H7 (cell line): ENCODE data around the gene SULT1C2. TPM values are rescaled to one million over a fixed set of nuclear protein-coding genes. Genes with fewer than 3 reads are reported as not detected.
A peak's percentile ranks its signal among the peaks of the same experiment; 100 is the strongest.

Experiments used
- DNase-seq: peaks from one replicate; pipeline ENCODE4 v3.0.0; 2012
- H3K27me3 ChIP-seq: 2 replicates; pipeline ENCODE4 v1.6.0; 2011; ENCODE audit warnings: mild to moderate bottlenecking, low read length; ENCODE audit not compliant: control insufficient read depth, insufficient read depth
- H3K36me3 ChIP-seq: replicated peaks from 2 replicates; pipeline ENCODE4 v1.5.1; 2011; ENCODE audit warnings: low read length; ENCODE audit not compliant: control insufficient read depth, insufficient read depth
- H3K4me3 ChIP-seq: 2 replicates; pipeline ENCODE4 v1.5.1; 2011; ENCODE audit warnings: low read depth, mild to moderate bottlenecking, control low read depth, low read length, moderate library complexity; ENCODE audit not compliant: insufficient read depth
- total RNA-seq: library from RNA; depleted of rRNA; stranded (reverse); fragments of >200 nt; shearing (Covaris generic); gene quantifications from 2 replicates; pipeline ENCODE4 v1.2.3, GENCODE V29; 2014

The SULT1C2 gene
- total RNA-seq, 1 experiment from 2014 or later, result 1.4 TPM

DNA sequence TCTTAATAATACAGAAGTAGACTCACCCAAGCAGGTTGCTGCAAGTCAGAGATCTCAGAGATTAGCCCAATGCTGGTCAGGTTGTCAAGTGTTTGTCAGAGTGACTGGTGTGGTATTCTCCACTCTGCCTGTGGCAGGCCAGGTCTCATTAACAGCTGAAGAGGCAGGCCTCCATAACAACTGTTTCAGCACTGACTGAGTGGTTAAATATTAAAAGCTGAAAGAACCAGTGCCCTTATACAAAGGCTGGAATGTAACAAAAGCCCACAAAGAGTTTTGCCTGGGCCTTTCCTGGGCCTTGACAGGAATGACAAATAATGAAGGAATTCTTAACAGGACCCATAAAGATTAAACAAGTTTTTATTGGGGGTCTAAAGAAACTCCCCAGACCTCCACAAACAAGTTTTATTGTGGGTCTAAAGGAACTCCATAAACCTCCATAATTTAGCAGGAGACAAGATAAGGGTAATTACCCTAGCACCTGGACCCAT is 26.8 kb downstream of the SULT1C2 start:
- H3K4me3 ChIP-seq, result no peak overlapping the region
- no peak for DNase-seq
- H3K36me3 ChIP-seq, result no peaks in the 10 kb centered on the region
- no peaks in the 10 kb centered on the region for H3K27me3 ChIP-seq

DNA sequence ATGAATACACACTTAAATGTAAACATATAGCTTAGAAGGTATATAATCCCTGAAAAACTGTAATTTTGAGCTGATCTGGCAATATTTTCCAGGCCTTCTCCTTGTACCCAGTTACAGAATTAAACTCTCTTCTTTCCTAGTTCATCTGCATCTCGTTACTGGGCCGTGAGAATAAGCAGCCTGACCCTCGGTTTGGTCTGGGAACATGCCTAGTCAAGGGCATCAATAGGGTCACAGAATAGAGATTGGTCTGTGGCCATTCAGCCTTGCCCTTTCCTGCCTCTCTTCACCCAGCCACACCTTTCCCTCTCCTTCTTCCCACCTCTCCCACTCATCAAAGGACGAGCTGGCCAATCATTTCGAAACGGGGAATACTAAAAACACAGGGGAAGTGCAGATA is 27.3 kb downstream of the SULT1C2 start:
- Histone ChIP-seq H3K27me3 (no peaks in the 10 kb centered on the region), H3K4me3 (no peak overlapping the region), H3K36me3 (no peaks in the 10 kb centered on the region)
- DNase-seq, result no peak

DNA sequence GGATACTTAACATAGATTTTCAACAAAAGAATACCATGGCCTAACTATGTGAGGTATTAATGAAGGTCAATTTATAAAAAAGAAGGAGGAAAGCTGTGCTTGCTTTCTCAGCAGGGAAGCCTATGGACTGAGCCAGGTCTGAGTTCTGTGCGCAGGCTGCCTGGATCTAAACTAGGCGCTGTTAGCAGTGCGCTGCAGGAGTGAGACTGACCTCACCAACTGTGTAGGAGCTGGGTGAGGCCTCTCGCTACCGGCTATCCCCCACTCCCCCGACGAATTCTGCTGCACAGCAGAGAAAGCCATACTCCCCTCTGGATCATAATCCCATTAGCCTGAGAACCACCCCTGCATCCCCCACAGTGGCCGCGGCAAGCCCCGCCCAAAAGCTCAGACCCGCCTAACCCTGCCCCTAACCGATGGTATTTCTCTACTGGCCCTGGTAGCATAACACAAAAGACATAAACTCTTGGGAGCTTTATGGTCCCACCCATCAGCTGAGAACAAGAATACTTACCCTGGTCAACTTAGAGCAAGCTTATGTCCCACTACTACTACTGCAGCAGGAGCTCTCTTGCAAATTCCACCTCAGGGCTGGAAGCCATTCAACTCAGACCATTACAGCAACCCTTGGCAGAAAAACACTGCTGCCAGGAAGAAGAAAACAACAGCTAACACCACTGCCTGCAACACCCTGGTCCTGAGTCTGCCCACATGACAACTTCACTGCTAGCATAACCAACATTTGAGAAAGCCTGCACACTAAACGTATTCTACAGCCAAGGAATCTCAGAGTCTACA is 28.0 kb downstream of the SULT1C2 start:
- DNase-seq, result peak; percentile 17
- H3K4me3 ChIP-seq, result peak overlapping the region; percentile 14
- no peaks in the 10 kb centered on the region for H3K36me3 ChIP-seq
- no peaks in the 10 kb centered on the region for H3K27me3 ChIP-seq

DNA sequence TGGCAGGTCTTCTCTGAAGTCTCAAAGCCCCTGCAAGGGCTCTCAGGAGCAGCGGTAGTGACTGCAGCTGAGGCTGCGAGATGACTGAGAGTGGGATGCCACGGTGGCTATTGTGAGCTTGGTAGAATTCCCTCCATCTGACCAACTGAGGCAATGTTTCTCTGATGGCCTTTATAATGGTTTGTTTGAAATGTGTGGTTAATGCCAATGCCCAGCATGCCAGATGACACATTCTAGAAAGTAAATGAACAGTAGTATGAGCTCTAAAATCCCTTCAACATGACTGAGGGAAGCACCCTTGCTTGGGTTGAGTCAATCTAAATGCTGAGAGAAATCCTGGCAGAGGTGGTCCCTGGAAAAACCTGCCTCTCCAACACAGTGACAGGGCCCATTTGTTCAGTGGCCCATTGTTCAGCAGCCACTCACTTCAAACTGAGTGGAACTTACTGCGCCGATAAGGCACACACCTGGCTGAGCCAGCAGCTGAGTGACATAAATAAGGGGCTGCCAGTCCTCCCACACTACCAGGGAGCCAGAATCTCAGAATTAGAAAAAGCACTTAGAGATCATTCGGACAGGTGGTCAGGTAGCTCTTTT is 31.7 kb downstream of the SULT1C2 start:
- H3K27me3 ChIP-seq, result no peaks in the 10 kb centered on the region
- H3K4me3 ChIP-seq, result no peak overlapping the region
- H3K36me3 ChIP-seq, result no peaks in the 10 kb centered on the region
- no peak for DNase-seq

DNA sequence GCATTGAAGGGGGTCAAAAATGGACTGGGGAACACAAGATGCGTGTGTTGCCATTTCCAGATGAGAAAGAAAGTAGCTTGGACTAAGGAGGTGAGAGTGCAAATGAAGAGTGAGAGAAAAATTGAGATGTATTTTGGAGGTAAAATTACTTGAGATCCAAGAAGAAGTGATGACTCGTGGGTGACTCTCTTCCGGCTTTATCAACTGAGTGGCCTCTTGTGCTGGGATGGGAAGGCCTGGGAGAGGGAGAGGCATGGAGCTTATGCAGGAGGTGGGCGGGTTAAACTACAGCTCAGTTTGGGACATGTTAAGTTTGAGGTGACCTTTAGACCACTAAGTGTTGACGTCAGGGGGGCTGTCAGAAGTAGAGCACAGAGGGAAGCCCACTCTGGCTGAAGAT is 34.9 kb downstream of the SULT1C2 start:
- no peak for DNase-seq
- no peaks in the 10 kb centered on the region for H3K36me3 ChIP-seq

DNA sequence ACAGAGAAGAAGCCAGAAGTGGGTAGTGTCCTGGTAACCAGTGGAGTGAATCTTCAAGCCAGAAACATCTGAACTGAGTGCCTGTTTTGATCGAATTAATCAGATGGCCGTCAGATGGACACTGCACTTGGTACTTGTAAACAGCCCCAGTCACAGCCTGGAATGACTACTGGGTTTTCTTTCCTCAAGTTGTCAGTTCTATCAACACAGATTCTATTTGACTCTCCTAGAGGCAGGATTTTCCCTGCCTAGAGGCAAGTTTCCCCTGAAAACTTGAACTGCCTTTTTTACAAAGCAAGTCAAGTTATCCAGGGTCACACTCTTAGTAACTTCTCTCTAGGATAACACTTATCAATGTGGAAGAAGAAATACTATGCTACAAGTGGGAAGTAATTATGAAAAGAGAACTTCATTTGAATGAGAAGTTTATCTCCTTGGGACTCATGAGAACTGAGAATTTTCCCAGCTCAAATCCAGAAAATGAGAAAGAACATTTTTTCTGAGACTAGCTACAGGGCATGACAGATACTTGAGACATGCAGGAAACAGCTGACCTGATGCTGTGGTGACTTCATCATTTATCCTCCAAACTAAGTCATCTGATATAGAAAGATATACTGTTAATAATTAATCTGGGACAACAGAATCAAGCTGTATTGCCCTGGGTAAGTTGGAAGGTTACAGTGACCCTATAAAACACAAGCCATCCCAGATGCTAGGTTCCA is 36.0 kb downstream of the SULT1C2 start:
- Histone ChIP-seq H3K27me3 (no peaks in the 10 kb centered on the region), H3K36me3 (no peaks in the 10 kb centered on the region), H3K4me3 (no peak overlapping the region)
- DNase-seq, result no peak

More for the DNA sequence above, 34.9 kb downstream of the SULT1C2 start:
- no peaks in the 10 kb centered on the region for H3K27me3 ChIP-seq
- no peak overlapping the region for H3K4me3 ChIP-seq

DNA sequence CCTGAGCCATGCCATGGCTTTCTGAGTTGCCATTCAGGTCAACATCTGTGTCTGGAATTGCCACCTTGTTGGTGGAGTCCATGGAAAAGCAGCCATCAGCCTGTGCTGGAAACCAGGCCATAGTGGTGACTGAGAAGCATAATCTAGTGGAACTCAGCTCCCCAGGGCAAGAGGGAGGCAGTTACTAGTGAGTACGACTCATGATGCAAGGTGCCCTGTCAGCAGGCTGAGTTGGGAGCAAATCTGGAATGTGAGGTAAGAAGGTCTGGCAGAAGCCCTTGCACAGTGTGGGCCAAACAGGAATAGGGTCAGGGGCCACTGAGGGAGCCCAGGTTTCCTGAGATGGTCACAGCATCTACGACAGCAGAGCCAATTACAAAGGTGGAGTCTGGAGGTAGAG is 37.1 kb downstream of the SULT1C2 start:
- no peak for DNase-seq
- Histone ChIP-seq H3K4me3 (no peak overlapping the region), H3K36me3 (no peaks in the 10 kb centered on the region), H3K27me3 (no peaks in the 10 kb centered on the region)

DNA sequence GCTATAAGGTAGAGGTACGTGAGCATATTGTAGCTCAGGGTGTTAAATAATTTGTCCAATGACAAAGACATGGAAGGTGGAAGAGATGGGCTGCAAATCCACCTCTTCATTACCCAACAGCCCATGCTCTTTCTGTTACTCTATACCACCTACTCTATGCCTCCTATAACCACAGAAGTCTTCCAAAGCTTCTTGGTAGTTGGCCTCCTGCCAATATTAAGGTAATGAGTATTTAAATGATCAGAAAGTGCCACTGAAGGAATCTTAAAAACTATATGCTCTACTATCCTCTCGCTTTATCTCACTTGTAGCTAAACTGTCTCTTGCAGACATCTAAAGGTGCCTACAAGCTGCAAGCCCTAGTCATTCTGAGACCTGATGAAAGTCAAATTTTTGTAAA is 41.1 kb downstream of the SULT1C2 start:
- DNase-seq, result no peak
- Histone ChIP-seq H3K27me3 (no peaks in the 10 kb centered on the region), H3K36me3 (no peaks in the 10 kb centered on the region), H3K4me3 (no peak overlapping the region)

DNA sequence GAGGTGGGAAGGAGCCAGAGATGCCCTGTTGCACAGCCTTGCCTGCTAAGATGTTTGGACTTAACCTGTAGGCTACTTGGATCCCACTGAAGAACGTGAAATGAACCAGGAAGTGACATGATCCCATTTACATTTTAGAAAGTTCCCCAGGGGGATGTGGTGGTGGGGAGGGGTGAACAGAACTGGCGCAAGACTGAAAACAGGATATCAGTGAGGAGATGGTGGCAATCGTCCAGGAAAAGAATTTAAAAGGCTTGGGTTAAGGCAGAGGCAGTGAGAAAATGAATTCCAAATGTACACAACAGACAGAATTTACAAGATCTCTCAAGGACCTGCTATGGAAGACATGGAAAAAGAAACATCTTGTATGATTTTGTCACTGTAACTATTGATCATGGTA is 42.3 kb downstream of the SULT1C2 start:
- Histone ChIP-seq H3K36me3 (no peaks in the 10 kb centered on the region), H3K4me3 (no peak overlapping the region), H3K27me3 (no peaks in the 10 kb centered on the region)
- DNase-seq, result no peak

DNA sequence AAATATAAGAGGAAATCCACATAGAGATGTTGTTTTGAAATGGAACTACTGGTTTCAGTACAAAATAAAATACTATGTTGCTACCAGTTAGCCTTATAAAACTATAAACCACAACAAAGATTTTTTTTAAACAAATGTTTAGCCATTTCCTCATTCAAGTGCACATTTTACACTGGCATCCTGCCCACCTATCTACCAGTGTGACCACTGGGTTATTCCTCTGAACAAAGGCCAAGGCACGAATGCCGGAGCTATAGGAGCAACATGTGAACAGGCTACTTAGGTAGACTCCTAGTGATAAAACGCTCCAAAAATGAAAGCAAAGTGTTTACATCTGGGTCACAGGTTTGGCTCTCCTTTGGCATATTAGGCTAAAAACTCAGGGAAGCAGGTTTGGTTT is 57.3 kb downstream of the SULT1C2 start:
- no peak for DNase-seq
- H3K27me3 ChIP-seq, result no peaks in the 10 kb centered on the region
- H3K4me3 ChIP-seq, result no peak overlapping the region
- H3K36me3 ChIP-seq, result no peaks in the 10 kb centered on the region

DNA sequence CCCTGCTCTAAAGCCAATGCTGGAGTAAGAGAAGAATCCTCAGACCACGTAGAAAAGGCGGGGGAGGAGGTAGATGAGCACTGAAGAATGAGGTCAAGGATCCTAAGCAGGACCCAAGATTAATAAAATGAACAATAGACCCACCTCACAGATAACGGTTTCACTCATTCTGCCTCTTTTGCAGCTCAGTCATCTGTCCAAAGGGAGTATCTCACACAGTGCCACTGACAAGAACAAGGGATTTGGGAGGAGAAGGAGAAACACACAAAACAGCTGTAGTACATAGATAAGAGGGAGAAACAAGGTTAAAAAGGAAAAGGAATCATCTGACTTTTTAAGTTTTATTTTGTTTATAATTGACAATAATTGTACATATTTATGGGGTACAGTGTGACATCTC is 58.1 kb downstream of the SULT1C2 start:
- H3K4me3 ChIP-seq, result no peak overlapping the region
- no peaks in the 10 kb centered on the region for H3K36me3 ChIP-seq
- no peaks in the 10 kb centered on the region for H3K27me3 ChIP-seq
- DNase-seq, result no peak

DNA sequence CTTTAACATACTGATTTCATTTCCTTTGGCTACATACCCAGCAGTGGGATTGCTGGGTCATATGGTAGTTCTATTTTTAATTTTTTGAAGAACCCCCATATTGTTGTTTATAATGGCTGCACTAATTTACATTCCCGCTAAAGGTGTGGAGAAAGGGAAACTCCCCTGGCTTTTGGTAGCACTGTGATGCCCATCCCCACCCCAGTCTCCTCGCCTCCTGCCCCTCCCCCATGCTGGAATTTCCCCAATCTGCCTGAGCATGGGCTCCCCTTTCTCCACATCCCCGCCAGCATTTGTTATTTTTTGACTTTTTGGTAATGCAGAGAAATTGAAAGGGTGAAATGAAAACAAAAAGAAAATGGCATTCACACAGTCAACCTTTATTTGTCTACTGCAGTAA is 59.1 kb downstream of the SULT1C2 start:
- Histone ChIP-seq H3K27me3 (no peaks in the 10 kb centered on the region), H3K4me3 (no peak overlapping the region), H3K36me3 (no peaks in the 10 kb centered on the region)
- peak; percentile 36 for DNase-seq

DNA sequence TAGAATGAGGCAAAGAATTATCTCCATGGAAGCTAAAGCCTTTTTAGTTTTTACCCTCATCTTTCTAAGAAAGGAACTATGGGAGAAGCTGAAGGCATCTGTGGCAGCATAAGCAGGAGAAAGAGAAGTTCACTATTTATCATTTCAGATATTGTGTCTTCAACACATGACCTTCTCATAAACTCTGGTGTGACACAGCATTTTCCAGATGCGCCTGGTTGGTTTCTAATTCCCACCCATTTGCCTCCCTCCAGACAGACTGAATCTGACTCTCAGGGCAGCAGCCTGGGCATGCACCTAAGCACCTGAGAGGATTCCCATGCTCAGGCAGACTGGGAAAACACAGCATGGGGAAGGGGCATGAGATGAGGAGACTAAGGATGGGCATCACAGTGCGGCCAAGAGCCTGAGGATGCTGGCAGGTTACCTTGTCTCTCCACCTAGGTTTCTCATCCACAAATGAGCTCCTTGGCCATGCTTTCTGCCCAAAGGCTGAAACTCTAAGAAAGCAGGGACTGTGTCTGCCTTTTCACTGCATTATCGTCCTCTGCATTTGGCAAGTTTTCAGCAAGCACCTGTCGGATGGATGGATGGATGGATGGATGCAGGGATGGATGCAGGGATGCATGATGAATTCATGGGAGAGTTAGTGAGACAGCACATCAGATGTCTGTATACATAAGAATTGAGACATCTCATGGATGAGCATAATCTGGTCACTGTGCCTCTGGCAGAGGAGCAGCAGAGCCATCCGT is 60.3 kb downstream of the SULT1C2 start:
- H3K4me3 ChIP-seq, result no peak overlapping the region
- H3K36me3 ChIP-seq, result no peaks in the 10 kb centered on the region
- H3K27me3 ChIP-seq, result no peaks in the 10 kb centered on the region
- no peak for DNase-seq

DNA sequence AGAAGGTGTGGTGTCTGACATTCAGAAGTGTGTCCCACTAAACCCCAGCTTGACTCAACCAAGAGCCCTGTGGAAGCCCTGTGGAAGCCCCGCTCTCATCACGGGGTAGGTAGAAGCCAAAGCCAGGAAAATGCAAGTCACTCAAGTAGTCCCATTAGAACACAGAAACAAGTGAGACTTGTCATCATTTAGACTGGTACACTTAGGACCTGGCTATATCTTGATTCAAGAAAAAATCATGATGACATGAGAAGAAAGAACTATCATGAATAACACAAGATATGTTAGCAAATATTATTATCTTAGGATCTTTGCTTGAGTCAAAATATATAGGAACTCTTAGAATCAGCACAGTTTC is 60.9 kb downstream of the SULT1C2 start:
- Histone ChIP-seq H3K4me3 (no peak overlapping the region), H3K36me3 (no peaks in the 10 kb centered on the region), H3K27me3 (no peaks in the 10 kb centered on the region)
- DNase-seq, result no peak
